HPDE6-E6E7 (cell line): ENCODE results near the gene DNAJC27.

Experiments
- DNase-seq: peaks from one replicate; pipeline ENCODE4 v3.0.0; 2011; ENCODE audit warnings: missing footprints; ENCODE audit errors: extremely low spot score

Gene DNAJC27

GRCh38 chr2:24908461-24908901 lies 63.3 kb downstream of the DNAJC27 start:
- DNase-seq = no peak

GRCh38 chr2:24907116-24907515 lies 64.6 kb downstream of the DNAJC27 start:
- DNase-seq = no peak

- no peak for DNase-seq
Measured at GRCh38 chr2:24906466-24906865, 65.3 kb downstream of the DNAJC27 start.

GRCh38 chr2:24903161-24904103 lies 68.3 kb downstream of the DNAJC27 start:
- no peak for DNase-seq

- DNase-seq = no peak
Measured at GRCh38 chr2:24899361-24899910, 72.3 kb downstream of the DNAJC27 start.

GRCh38 chr2:24898122-24899109 lies 73.3 kb downstream of the DNAJC27 start:
- DNase-seq = no peak

GRCh38 chr2:24894750-24895149 lies 77.0 kb downstream of the DNAJC27 start:
- no peak for DNase-seq

GRCh38 chr2:24893934-24894333 lies 77.8 kb downstream of the DNAJC27 start:
- DNase-seq = no peak
